Right atrium auricular region (tissue), 2 donors: Measurements from ENCODE around the gene YY2. TPM values are rescaled to one million over a fixed set of nuclear protein-coding genes. Genes with fewer than 3 reads are reported as not detected.

Source experiments
- DNase-seq: peaks from one replicate; pipeline ENCODE4 v3.0.0-alpha.2; 2019; ENCODE audit warnings: low spot score
- H3K27ac ChIP-seq, 2 donors: fragments of 200-600 bp; sonication (generic); 1 replicate in 1 of 2; 2 replicates in 1 of 2; pipeline ENCODE4 v1.5.1; 2016 to 2019
- H3K27me3 ChIP-seq, 2 donors: fragments of 200-600 bp; sonication (generic); one replicate each; pipeline versions ENCODE4 v1.5.1 to v1.6.0; 2017 to 2019
- H3K36me3 ChIP-seq: fragments of 200-600 bp; sonication (generic); one replicate; pipeline ENCODE4 v1.5.1; 2016
- H3K4me1 ChIP-seq, 2 donors: fragments of 200-600 bp; sonication (generic); one replicate each; pipeline versions ENCODE4 v1.5.1 to v1.6.0; 2017 to 2019
- H3K4me3 ChIP-seq, 2 donors: fragments of 200-600 bp; sonication (generic); 1 replicate in 1 of 2; 2 replicates in 1 of 2; pipeline ENCODE4 v1.5.1; 2017 to 2019; ENCODE audit warnings: mild to moderate bottlenecking in 1 of 2, moderate library complexity in 1 of 2
- H3K9me3 ChIP-seq, 2 donors: fragments of 200-600 bp; sonication (generic); one replicate each; pipeline ENCODE4 v1.5.1; 2019
- total RNA-seq, 2 donors: library from RNA; depleted of rRNA; stranded (reverse); fragments of >200 nt; gene quantifications; one replicate each; pipeline ENCODE4 v1.1.0, GENCODE V29; 2016
- TF ChIP-seq, protein P1 (sequence below), 2 donors: fragments of 200-600 bp; sonication (generic); IDR thresholded peaks; one replicate each; pipeline ENCODE4 v1.5.1; 2019; ENCODE audit warnings: antibody characterized with exemption in 2 of 2

Gene YY2
- under 1 TPM; 0.63 to 0.98 TPM for total RNA-seq

DNA sequence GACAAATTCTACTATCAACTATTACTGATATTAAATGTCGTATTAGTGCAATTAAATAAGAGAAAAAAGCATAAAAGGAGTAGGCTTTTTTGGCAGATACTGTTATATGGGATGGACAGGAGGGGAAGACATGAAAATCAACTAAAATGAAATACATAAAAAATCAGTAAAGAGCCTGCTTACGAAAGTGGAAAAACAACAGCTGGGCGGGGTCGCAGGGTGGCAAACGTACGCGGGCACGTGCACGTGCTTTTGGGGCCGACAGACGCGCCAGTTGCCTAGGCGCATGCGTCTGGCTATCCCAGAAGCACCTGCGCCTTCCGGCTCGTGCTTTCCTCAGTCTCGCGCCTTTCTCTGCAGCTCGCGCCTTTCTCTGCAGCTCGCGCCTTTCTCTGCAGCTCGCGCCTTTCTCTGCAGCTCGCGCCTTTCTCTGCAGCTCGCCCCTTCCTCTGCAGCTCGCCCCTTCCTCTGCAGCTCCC lies at the start of gene YY2:
YY2 (plus strand) TSS at position 51 of the 479 bp plus-strand sequence. CDS start 498 bp downstream, outside the sequence.
- Histone ChIP-seq H3K27me3 (no peaks in the 10 kb centered on the region), H3K4me1 (no peaks in the 10 kb centered on the region), H3K27ac (no peak within 1 kb of the TSS), H3K4me3 (no peak within 1 kb of the TSS), H3K9me3 (no peaks in the 10 kb centered on the region), H3K36me3 (peaks cover 12% of the 10 kb centered on the region)
- DNase-seq = no peak
- TF ChIP-seq, protein P1, sequence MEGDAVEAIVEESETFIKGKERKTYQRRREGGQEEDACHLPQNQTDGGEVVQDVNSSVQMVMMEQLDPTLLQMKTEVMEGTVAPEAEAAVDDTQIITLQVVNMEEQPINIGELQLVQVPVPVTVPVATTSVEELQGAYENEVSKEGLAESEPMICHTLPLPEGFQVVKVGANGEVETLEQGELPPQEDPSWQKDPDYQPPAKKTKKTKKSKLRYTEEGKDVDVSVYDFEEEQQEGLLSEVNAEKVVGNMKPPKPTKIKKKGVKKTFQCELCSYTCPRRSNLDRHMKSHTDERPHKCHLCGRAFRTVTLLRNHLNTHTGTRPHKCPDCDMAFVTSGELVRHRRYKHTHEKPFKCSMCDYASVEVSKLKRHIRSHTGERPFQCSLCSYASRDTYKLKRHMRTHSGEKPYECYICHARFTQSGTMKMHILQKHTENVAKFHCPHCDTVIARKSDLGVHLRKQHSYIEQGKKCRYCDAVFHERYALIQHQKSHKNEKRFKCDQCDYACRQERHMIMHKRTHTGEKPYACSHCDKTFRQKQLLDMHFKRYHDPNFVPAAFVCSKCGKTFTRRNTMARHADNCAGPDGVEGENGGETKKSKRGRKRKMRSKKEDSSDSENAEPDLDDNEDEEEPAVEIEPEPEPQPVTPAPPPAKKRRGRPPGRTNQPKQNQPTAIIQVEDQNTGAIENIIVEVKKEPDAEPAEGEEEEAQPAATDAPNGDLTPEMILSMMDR (IDR thresholded peaks at IDR 0.05) = no peak

DNA sequence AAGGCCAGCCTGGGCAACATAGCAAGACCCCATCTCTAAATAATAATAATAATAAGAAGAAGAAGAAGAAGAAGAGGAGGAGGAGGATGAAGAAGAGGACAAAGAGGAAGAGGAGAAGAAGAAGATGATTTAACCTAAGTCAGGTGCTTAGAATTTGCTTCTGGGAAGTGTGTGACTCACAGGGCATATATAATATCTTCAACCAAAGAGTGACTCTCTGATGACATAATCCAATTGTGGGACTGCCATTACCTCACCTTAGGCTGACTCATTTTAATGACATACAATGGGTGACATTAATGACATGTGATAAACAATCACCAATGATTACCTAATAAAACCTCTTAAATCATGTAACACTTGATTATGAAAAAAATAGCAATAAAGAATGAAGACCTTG lies 49.1 kb upstream of the YY2 start:
- H3K9me3 ChIP-seq = peaks cover 0 to 5% of the 10 kb centered on the region in 2 donors
- no peak overlapping the region for H3K4me3 ChIP-seq
- TF ChIP-seq, protein P1 (IDR thresholded peaks at IDR 0.05) = no peak
- no peak for DNase-seq
- H3K27me3 ChIP-seq = no peaks in the 10 kb centered on the region
- H3K4me1 ChIP-seq = no peaks in the 10 kb centered on the region
- H3K27ac ChIP-seq = no peak overlapping the region
- no peaks in the 10 kb centered on the region for H3K36me3 ChIP-seq

DNA sequence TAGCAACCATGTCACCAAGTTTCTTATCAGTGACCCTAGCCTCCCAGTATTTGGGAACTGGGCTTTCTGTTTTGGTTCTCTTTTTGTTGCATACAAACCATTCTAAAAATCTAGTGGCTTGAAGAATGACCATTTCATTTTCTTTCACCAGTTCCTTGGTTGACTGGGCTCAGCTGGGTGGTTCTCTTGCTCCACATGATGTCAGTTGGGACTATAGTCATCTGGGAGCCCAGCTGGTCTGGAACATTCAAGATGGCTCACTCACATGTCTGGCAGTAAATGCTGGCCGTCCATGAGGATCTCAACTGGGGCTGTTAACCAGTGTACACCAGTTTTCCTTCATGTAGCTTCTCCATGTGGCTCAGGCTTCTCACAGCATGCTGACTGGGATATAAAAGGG lies 44.0 kb upstream of the YY2 start:
- no peaks in the 10 kb centered on the region for H3K27me3 ChIP-seq
- H3K4me1 ChIP-seq = no peaks in the 10 kb centered on the region
- no peak overlapping the region for H3K4me3 ChIP-seq
- H3K27ac ChIP-seq = no peak overlapping the region
- H3K36me3 ChIP-seq = no peaks in the 10 kb centered on the region
- no peak for DNase-seq
- peaks cover 0 to 12% of the 10 kb centered on the region in 2 donors for H3K9me3 ChIP-seq
- TF ChIP-seq, protein P1 (IDR thresholded peaks at IDR 0.05) = no peak

GRCh38 chrX:21812628-21813027 lies 43.2 kb upstream of the YY2 start:
- Histone ChIP-seq H3K9me3 (peaks cover 0 to 12% of the 10 kb centered on the region in 2 donors), H3K36me3 (no peaks in the 10 kb centered on the region), H3K27me3 (no peaks in the 10 kb centered on the region), H3K27ac (no peak overlapping the region), H3K4me1 (no peaks in the 10 kb centered on the region), H3K4me3 (no peak overlapping the region)
- TF ChIP-seq, protein P1 (IDR thresholded peaks at IDR 0.05) = no peak
- DNase-seq = no peak

DNA sequence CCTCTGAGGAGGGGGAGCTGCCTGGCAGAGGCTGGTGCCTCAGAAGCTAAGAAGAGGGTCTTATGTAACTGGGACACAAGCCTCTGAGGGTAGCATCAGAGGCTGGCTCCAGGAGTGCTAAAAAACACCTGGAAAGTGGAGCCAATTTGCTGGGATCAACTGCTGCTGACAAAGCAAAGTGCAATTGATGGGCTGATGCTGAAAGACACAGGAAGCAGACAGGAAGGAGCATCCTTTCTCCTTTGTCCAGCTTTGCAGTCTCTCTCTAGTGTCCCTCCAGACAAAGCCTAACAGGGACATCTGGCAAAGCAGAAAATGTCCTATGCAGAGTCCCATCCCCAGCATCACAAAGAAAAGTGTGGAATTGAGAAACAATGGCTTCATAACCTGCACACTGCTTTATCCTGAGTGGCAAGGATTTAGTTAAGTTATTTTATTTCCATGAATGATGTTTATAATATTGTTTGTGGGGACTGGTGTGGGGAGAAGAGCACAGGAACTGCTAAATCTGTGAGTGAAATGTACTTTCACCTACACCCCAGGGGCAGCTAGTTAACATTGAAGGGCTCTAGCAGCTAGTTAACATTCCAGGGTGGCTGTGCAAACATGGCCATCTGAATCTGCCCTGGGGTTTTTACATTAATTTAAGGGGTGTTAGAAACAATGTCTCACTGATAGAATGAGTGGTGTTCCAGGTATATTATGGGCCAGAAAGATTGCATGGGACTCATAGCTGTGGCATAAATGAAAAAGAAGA lies 42.0 kb upstream of the YY2 start:
- Histone ChIP-seq H3K27ac (no peak overlapping the region), H3K36me3 (no peaks in the 10 kb centered on the region), H3K9me3 (peaks cover 0 to 12% of the 10 kb centered on the region in 2 donors), H3K27me3 (no peaks in the 10 kb centered on the region), H3K4me3 (no peak overlapping the region), H3K4me1 (no peaks in the 10 kb centered on the region)
- DNase-seq = no peak
- TF ChIP-seq, protein P1 (IDR thresholded peaks at IDR 0.05) = no peak
